Measurements from ENCODE around the gene USP16.

USP16 gene

DNA sequence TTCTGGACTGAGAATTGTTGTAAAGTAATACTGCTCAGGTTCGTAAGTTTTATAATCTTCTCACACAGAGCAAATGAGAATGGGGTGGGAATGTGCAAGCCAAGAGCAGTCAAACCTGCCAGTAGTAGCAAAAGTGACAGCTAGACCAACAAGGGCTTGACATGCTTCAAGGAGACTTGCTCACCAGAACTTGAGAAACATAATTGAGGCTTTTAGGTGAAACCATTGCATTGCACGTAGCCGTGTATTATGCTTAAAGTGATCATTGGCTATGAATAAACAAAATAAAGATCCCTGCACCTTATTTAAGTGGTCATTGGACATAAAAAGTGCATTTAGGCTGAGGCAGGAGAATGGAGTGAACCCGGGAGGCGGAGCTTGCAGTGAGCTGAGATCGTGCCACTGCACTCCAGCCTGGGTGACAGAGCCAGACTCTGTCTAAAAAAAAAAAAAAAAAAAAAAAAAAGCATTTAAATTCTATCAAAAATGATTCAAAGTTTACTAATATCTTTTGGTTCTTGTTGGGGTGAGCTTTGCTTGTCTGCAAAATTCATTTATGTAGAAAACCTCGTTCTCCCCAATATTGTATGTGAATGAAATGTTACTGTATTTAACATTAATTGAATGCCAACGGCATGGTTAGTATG lies 60.8 kb downstream of the USP16 start:
- no peak for DNase-seq

GRCh38 chr21:29091033-29091432 lies 66.6 kb downstream of the USP16 start:
- DNase-seq = no peak

DNA sequence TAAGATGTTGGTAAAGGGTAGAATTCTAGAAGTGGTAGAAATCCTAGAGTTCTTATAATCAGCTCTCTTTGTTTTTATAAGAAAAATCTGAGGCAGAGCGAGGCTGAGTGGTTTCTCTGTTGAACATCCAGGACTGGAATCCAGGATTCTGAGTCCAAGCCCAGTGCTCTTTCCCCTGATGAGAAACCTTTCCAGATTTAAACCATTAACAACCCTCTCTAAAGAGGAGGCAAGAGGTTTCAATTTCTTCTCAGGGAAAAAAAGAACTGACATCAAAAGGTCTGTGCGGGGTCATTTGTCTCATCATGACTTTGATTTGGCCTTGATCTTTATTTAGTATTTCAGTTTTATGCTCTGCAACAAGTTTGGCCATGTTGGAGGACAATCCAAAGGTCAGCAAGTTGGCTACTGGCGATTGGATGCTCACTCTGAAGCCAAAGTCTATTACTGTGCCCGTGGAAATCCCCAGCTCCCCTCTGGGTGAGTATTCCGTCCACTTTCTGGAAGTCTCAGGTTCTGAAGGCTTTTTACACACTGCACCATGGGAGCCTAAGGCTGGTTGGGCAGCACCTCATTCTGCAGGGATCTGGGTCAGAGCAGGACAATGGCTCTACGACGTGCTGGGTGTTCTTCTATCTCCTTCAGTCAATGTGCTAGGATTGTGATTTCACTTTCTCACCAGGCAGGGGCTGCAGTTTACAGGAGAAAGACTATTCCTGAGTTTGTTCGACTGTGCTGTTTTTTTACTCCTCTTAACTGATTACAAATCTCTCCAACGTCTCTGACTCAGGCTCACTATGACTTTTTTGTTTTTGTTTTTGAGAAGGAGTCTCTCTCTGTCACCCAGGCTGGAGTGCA lies 67.9 kb downstream of the USP16 start:
- no peak for DNase-seq

DNA sequence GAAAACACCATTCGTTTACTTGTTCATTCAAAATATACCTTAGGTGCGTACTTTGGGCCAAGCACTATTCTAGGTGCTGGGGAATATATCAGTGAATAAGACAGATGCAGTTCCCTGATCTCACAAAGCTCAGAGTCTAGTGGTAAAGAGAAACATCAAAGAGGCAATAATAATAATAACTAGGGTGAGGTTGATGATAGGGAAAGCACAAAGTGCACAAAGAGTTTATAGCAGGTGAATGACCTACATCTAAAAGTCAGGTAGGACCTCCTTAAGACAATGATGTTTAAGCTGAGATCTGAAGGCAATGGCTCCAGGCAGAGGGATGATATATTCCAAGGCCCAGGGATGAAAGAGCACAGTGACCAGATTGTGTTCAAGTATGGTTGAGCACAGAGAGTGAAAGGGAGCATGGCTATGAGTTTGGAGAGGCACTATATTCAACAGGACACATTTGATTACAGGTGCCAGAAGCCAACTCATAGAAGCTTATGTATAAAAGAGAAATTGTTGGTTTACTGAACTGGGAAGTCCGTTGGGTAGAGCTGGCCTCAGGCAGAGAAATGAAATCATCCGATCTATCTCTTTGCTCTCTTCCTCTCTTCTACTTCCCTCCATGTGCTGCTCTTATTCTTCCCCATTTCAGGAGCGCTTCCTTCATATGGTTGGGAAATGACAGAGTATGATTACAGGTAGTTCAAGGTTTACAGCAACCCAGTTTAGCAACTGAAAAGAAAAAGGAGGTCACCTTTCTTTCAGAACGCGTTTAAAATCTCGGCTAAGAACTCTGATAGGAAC lies 71.9 kb downstream of the USP16 start:
- DNase-seq = no peak

GRCh38 chr21:29098156-29098555 lies 73.7 kb downstream of the USP16 start:
- no peak for DNase-seq

GRCh38 chr21:29102791-29103257 lies 78.4 kb downstream of the USP16 start:
- DNase-seq = no peak

Measured in left hindlimb (tissue), 1 donor.